Activated CD4-positive, alpha-beta T cell treated with anti-CD3 and anti-CD28 coated beads for 24 hours (primary cell): ENCODE measurements around the gene FOXP2.
"Not testable (repeated sequence)": the region's sequence is repeated elsewhere in the genome, so short reads cannot be mapped to it uniquely, and the experiment has no call there.

Experiments used
- DNase-seq, 2 donors: peaks; one replicate each; pipeline ENCODE4 v3.0.0-alpha.2; 2020; ENCODE audit warnings: low read depth in 2 of 2

The FOXP2 gene

DNA sequence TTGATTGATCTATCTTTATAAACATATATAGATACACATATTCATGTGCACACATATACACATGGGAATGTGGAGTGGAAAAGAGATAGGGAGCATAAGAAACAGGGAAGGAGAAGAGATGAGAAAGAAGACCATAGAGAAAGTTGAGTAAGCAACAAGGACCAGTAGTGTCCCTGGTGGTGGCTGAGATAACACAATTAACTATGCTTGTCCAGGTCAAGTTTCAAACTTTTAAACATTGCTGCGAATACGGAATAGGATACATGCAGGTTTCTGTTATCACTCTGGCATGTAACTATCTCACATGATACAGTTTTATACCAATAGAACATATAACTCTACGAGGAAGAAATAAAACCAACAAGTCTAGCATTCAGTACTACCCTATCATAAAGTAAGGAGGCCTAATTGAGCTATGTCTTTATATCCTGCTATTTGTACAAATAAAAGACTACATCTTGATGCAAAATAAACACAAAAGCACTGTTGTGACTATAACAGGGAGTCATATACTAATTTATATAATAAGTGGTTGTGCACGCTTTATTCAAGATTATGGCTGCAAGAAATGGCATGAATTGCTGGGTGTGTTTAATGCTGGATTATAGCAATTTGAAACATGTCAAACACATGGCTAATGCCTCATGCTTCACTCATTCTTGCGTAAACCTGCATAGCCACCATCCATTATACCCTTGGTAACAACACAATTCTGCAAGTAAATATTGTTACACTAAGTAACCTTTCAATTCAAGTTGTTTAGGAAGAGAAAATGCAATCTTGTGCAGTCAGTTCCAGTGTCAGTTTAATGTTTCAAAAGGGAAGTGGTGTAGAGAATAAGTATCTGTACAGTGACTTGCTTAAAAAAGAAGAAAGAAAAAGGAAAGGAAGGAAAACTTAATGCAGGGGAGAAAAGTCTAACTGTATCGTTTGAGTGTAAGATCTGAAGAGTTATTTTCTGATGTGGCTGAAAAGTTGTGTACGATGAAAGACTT is 8.2 kb downstream of the FOXP2 start:
- no peak for DNase-seq

DNA sequence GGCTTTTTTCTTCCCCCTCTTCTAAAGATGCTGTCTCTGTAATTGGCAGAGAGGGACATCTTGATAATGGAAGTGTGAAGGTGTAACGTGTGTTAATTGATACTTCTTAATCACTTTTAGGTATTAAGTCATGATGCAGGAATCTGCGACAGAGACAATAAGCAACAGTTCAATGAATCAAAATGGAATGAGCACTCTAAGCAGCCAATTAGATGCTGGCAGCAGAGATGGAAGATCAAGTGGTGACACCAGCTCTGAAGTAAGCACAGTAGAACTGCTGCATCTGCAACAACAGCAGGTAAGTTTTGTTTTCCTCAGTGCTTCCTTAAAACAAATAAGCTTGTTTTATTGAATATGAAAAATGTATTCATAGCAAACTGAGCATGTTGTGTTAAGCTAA is 11.8 kb downstream of the FOXP2 start:
- DNase-seq, result no peak

DNA sequence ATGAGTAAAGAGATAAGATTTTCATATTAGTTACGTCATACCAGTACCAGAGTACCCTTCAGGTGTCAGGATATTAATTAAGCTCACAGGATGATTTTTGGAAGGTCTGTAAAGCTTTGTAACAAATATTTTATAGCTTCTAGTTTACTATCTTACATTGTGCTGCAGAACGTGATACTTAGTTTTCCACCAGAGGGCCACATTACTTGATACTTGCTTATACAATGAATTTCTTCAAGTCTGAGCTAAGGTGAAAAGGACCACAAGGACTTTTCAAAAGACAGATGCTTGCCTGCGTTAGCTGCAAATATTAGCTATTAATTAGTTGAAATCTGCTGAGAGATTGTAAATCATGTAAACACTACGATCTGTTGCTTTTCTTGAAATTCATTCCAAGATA is 12.2 kb downstream of the FOXP2 start:
- DNase-seq, result no peak

DNA sequence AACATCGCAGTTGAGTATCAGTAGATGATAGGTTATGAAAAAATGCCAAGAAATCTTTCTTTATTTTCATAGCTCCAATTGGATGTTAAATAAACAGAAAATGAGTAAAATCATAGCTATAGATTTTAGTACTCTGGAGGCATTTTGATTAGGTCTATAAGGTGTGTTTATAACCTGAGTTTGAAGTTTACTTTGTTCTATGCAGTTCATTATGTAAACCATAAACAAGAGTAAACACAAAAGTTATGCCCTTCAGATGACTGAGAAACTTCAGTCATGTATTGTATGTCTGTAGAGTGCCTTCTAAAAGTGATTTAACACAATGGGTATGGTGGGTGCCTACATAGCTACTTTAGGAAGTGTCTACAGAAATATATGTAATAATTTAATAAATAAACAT is 13.6 kb downstream of the FOXP2 start:
- no peak for DNase-seq

DNA sequence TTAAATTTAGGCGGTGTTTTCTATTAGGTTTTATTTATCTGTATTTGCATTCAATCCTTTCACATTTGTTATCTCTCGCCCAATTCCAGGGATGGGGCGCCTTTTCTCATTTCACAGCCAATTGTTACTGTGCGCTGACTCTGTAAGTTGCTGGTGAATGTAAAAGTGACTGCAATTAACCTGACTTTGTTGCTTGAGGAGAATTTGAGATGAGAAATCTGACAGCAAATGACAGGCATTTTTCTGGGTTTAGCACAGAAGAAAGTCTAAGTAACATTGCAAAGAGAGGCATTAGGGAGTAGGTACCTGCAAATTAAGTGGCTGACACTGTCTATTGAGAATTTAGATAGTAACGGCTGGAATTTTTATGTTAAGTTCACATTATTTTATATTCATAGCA is 16.6 kb downstream of the FOXP2 start:
- no peak for DNase-seq

DNA sequence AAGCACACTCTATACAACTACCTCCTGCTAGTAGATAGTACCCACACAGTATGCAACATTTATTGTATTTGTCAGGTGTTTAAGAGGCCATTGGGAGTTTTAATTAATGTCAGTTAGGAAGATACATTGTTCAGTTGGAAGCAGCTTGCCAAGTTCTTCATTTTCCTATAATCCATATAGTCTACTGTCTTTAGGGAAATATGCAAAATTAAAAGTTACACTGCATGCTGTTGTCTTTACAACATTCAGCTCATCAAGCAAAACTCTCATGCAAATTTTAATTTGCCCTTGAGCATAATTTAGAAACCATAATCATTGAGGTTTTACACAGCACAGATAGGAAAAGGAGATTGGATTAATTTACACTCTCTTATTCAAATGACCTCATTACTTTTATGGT is 17.4 kb downstream of the FOXP2 start:
- no peak for DNase-seq

DNA sequence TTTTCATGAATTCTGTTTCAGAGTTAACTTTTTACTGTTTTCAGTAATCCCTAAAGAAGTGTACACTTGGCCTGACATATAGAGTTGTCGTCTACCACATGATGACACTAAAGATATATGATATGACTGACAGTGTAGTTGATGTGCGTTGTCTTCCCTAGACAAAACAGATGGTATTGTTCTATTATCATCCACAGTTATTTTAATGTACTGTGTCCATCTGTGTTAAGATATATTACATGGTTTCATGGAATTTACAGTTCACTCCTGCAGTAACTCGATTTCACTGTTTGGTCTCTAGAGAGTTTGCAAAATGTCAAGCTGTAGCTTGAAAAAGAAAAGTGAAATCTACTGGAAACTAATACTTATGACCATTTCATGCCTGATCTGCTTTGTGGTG is 18.1 kb downstream of the FOXP2 start:
- DNase-seq, result no peak

DNA sequence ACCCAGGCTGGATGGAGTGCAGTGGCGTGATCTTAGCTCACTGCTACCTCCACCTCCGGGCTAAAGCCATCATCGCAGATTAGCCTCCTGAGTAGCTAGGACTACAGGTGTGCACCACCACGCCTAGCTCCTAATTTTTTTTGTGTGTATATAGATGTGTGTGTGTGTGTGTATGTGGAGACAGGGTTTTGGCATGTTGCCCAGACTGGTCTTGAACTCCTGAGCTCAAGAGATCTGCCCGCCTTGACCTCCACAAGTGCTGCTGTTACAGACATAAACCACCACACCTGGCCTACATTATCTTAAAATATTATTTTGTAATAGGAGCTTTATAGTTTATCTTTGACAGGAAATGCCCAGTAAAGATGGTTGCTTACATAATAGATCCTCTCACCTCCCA is 25.0 kb downstream of the FOXP2 start:
- DNase-seq, result no peak

DNA sequence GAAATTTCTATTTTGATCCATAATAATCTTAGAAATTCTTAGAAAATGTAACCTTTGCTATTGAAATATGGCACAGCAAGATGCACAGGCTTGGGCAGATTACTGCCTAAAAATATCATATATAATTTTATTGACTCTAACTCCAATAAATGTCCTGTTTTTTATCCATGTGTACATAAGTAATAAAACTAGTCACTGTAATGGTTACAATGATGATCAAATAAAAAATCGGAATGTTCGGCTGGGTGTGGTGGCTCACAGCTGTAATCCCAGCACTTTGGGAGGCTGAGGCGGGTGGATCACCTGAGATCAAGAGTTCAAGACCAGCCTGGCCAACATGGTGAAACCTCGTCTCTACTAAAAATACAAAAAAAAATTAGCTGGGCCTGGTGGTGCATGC is 26.3 kb downstream of the FOXP2 start:
- not testable (repeated sequence) for DNase-seq

DNA sequence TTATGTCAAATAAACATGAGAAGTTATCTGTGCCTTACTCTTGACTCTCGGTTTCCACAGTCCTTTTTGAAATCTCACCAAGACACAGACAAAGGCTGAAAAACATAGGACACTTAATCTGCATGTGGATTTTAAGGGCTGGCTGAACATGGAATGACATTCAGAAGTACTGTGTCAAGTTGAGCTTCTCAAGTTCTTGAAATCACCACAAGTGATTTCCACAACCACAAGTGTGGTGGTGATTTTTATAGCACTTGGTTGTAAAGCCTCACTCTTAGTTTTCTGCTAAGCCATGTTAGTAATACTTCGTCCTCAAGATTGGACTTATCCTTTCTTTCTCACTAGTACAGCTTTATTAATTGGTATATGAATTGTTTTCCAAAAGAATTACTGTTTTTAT is 29.6 kb downstream of the FOXP2 start:
- no peak for DNase-seq

DNA sequence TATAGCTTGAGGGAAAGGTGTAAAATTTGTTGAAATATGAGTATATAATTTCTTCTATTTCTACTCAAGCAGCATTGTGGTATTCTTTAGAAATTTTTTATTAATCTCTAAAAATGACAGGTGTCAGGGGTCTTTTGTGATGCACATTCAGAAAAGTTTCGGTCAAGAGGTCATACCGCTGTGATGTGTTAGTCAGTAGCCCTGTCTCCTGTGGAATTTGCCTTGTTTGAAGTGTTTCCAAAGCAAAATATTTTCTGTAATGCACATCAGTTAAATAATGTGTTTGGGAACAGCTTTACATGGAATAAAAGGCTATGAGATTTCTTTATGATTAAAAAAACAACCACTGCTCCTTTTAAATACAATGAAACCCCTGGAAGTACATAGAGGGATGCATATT is 35.8 kb downstream of the FOXP2 start:
- DNase-seq, result no peak

DNA sequence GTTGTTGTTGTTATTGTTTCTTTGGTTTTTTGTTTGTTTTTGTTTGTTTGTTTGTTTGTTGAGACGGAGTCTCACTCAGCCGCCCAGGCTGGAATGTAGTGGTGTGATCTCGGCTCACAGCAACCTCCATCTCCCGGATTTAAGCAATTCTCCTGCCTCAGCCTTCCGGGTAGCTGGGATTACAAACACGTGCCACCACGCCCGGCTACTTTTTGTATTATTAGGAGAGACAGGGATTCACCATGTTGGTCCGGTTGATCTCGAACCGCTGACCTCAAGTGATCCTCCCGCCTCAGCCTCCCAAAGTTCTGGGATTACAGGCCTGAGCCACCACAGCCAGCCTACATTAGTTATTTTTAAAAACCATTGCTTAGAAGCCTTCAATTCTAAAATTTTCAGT is 45.0 kb downstream of the FOXP2 start:
- no peak for DNase-seq

DNA sequence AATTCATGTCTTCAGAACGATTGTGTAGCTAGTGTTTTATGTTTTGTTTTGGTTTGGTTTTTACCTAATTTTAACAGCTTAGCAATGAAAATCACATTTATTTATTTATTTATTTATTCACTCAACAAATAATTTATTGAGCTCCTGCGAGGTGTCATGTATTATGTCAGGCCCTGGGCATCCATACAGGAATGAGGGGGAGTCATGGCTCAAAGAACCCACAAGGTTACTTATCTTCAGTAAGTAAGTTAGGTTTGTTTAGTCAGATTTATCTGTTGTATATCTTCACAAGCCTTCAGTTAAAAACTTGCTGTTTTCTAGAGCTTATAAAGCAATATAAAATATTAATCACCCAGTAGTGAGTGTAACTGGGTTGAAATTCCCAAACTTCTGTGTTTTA is 45.4 kb downstream of the FOXP2 start:
- no peak for DNase-seq

DNA sequence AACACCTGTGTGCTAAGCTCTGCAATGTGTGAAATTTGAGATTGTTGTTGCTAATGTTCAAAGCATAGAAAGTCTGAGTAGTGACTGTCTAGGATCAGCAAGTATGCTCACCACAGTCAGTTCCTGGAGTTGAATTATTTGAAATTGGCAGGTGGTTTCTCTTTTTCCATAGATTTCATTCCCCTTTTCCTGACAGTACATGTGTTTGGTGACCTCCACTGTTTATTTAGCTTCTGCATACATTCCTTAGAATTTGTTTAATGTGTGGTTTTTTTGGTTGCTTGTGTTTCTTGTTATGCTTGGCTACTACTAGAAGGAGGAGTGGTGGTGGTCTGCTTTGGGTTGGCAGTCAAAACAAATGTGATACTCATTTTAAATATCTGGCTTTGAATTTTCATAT is 52.3 kb downstream of the FOXP2 start:
- no peak for DNase-seq

DNA sequence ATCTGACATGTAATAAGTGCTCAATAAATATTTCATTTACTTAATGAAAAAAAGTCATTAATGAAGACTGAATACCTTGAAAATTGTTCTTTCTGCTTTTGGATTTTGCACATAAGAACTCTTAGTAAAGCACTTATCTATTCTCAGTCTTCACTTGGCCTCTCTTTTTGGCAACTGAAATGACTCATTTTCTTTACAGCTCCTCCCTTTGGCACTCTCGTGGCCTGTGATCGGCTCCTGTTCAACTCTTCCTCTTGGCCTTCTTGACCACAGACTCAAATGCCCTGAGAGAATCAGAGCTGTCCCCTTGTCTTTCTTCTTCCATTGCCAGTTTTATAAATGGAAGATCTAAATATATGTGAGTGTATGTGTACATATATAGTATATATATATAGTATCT is 54.2 kb downstream of the FOXP2 start:
- DNase-seq, result no peak

DNA sequence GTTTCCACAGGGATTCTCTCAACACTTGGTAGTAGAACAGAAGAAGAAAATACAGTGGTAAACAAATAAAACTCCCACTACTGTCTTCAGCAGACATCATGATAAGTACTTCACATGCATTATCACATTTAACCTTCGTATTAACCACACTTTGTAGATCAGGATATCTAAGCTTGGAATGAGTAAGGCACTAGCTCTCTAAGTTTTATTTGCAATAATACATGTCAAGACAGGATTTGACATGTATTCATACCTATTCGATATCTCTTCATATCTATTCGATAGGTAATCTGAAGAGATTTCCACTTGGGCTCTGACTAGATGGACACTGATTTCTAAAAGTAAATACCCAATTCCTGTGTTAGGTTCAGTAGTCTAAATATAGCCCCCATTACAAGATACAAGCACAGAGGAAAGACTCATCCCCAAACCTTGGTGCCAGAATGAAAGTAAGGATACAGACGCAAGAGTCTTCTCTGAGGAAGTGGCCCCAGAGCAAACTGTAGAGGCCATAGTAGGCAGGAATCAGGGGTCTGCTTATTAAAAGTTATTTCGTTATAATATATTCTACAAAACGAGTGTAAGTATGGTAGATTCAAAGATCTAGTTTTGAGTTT is 58.4 kb downstream of the FOXP2 start:
- no peak for DNase-seq

DNA sequence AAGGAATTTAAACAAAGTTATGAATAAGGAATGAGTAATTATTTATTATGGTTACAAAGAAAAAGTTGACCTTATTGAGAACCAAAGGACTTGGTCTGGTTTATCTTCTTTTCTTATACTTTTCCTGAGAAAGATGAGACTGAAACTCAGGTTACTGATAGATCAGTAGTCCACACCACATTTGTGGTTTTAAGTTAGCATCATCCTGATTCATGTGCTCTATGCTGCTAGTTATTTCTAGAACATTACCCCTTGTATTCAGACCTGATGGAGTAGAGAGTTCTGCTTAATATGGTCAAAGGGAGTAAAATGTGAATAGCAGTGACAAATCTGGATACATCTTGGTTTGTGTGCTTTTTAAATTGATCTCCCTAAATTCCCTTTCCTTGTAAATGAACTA is 63.8 kb downstream of the FOXP2 start:
- DNase-seq, result no peak

DNA sequence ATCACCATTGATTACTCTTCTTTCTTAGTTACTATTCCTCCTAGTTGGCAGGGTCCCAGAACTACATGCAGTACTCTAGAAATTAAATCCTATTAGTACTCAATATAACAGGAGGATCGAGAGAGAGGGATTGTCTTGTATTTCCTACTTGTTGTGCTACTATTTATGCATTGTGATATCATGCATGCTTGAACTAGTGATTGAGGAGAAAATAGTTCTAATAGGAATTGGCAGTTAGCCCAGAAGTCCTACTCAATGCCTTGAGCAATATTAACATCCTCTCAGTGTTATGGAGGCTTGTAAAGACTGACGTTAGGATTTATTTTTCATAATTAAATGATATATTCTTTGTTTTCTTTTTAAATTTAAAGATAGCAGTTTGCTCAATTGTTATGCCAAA is 67.4 kb downstream of the FOXP2 start:
- DNase-seq, result no peak

DNA sequence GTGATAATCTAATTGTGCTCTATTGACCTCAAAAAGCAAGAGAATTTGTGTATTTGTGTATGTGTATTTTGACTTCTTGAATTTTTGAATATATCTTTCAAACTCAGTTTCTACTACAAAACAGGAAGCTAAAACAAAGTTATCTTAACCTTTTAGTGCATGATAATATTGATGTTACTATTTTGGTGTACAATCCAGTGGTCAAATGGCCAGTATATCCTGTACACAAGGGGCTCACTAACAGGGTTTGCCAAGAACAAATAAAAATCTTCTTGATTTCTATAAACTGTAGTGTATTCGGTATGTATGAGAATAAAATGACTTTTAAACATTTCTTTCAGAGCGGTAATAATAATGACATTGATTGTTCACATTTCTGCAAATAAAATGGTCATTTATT is 69.6 kb downstream of the FOXP2 start:
- DNase-seq, result no peak

DNA sequence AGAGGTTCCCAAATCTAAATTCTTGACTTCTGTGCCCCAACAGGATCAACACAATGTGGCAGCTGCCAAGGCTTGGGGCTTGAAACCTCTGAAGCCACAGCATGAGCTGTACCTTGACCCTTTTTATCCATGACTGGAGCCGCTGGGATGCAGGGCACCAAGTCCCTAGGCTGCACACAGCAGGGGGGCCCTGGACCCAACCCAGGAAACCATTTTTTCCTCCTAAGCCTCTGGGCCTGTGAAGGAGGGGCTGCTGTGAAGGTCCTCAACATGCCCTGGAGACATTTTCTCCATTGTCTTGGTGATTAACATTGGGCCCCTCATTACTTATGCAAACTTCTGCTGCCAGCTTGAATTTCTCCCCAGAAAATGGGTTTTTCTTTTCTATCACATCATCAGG is 72.6 kb downstream of the FOXP2 start:
- no peak for DNase-seq

DNA sequence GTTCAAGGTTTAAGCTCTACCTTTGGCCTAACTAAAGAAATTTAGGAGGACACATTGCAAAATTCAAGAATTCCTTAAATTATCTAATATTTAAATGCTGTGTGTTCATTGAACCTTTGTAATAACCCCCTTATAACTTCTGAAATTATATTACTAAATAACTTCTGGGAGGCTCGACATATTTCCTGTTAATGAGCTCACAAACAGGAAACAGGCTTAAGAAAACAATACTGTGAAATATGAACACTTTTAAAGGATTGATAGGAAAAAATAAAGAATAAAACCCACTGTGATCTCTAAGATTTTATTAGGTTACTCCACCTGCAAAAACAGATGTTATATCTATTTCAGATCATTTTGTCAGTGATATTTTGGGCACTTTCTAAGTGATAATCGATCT is 74.1 kb downstream of the FOXP2 start:
- DNase-seq, result no peak

DNA sequence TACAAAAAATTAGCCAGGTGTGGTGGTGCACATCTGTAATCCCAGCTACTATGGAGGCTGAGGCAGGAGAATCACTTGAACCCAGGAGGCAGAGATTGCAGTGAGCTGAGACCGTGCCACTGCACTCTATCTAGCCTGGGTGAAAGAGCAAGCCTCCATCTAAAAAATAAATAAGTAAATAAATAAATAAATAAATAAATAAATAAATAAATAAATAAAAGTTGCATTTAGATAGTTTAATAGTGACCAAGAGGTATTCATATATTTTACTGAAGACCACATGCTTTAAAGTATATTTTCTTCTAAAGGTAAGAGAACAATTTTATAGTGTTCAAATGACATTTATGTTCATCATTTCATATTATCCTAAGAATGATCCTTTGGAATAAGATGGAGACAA is 82.9 kb downstream of the FOXP2 start:
- not testable (repeated sequence) for DNase-seq

DNA sequence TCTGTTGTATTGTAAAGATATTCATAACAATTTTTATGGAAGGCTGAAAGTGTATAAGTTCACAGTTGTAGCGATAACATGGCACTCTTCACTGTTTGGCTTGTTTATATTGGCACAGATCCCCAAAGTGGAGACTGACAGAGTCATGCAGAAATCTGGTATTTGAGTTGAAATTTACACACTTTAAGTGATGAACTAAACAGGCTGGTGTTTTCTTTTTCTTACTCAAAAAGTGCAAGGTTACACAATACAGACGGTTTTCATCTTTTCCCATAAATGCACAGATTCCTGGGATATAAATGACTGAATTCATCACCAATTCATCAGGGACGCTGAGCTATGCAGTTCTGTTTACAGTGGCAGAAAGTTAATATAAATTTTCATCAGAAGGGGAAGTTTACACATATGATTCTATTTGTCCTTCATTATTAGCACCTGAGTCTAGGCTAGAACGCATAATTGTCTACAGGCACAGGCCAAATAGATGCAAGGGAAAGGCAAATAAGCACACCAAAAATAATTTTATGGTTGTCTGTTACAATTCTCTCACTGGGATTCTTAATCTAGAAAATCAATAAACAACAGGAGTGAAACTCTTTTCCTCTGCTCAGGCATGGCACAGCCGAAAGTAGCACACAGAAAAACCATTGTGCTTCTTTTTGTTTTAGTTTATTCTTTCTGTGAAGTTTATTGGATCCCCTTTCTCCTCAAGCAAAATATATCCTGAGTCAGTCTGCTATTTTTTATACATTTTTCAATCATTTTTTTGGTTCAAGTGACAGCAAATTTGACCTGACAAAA is 88.0 kb downstream of the FOXP2 start:
- no peak for DNase-seq
